H9 (cell line): ENCODE measurements around the gene TRAFD1. TPM values are rescaled to one million over a fixed set of nuclear protein-coding genes. Genes with fewer than 3 reads are reported as not detected.
A peak's percentile ranks its signal among the peaks of the same experiment; 100 is the strongest.

Source experiments
- DNase-seq: peaks from one replicate; pipeline ENCODE4 v3.0.0-alpha.2; 2017
- H2AFZ ChIP-seq: one replicate; pipeline ENCODE4 v1.6.1; 2013; ENCODE audit warnings: mild to moderate bottlenecking, low read length, control low read depth, moderate library complexity
- H2AK5ac ChIP-seq: 2 replicates; pipeline ENCODE4 v1.6.1; 2013; ENCODE audit warnings: low read length, control low read depth, mixed read lengths; ENCODE audit not compliant: insufficient read length
- H2BK120ac ChIP-seq: one replicate; pipeline ENCODE4 v1.6.1; 2013; ENCODE audit warnings: low read depth, mild to moderate bottlenecking, low read length, control low read depth, inconsistent platforms; ENCODE audit not compliant: poor library complexity, severe bottlenecking
- H2BK12ac ChIP-seq: 2 replicates; pipeline ENCODE4 v1.6.1; 2013; ENCODE audit warnings: low read length, control low read depth, mixed read lengths, low read depth; ENCODE audit not compliant: insufficient read length
- H2BK15ac ChIP-seq: 2 replicates; pipeline ENCODE4 v1.6.1; 2013; ENCODE audit warnings: low read depth, low read length, control low read depth
- H2BK20ac ChIP-seq: one replicate; pipeline ENCODE4 v1.6.1; 2013; ENCODE audit warnings: low read depth, mild to moderate bottlenecking, low read length, control low read depth, inconsistent platforms; ENCODE audit not compliant: poor library complexity, severe bottlenecking
- H2BK5ac ChIP-seq: 2 replicates; pipeline ENCODE4 v1.6.1; 2013; ENCODE audit warnings: low read length, control low read depth, mixed read lengths; ENCODE audit not compliant: insufficient read length
- H3K14ac ChIP-seq: 2 replicates; pipeline ENCODE4 v1.6.1; 2013; ENCODE audit warnings: low read length, control low read depth; ENCODE audit not compliant: insufficient read depth
- H3K18ac ChIP-seq: 2 replicates; pipeline ENCODE4 v1.6.1; 2013; ENCODE audit warnings: low read depth, mild to moderate bottlenecking, mixed read lengths, low read length, control low read depth; ENCODE audit not compliant: insufficient read length
- H3K23ac ChIP-seq: 2 replicates; pipeline ENCODE4 v1.6.1; 2013; ENCODE audit warnings: low read length, control low read depth, mixed read lengths, low read depth; ENCODE audit not compliant: insufficient read length
- H3K23me2 ChIP-seq: 2 replicates; pipeline ENCODE4 v1.6.1; 2013; ENCODE audit warnings: low read depth, mild to moderate bottlenecking, mixed read lengths, low read length, control low read depth; ENCODE audit not compliant: insufficient read length, poor library complexity, severe bottlenecking
- H3K27ac ChIP-seq: 2 replicates; pipeline ENCODE4 v1.5.1; 2013; ENCODE audit warnings: low read length, control low read depth, mixed read lengths, low read depth; ENCODE audit not compliant: insufficient read length
- H3K27me3 ChIP-seq: 2 replicates; pipeline ENCODE4 v1.6.1; 2013; ENCODE audit warnings: low read length, control low read depth, inconsistent platforms; ENCODE audit not compliant: insufficient read depth
- H3K4ac ChIP-seq: 2 replicates; pipeline ENCODE4 v1.6.1; 2013; ENCODE audit warnings: low read depth, mild to moderate bottlenecking, control low read depth, inconsistent platforms, low read length, moderate library complexity
- H3K4me1 ChIP-seq: 2 replicates; pipeline ENCODE4 v1.6.1; 2013; ENCODE audit warnings: low read length, control low read depth, inconsistent platforms; ENCODE audit not compliant: insufficient read depth
- H3K4me2 ChIP-seq: 2 replicates; pipeline ENCODE4 v1.6.1; 2013; ENCODE audit warnings: low read length, control low read depth, mixed read lengths; ENCODE audit not compliant: insufficient read length, insufficient read depth
- H3K56ac ChIP-seq: 2 replicates; pipeline ENCODE4 v1.6.1; 2013; ENCODE audit warnings: low read depth, mild to moderate bottlenecking, mixed read lengths, low read length, control low read depth; ENCODE audit not compliant: insufficient read length
- H3K79me1 ChIP-seq: 2 replicates; pipeline ENCODE4 v1.6.1; 2013; ENCODE audit warnings: low read depth, mild to moderate bottlenecking, moderate library complexity, low read length, control low read depth, inconsistent platforms; ENCODE audit not compliant: insufficient read depth, poor library complexity, severe bottlenecking
- H3K79me2 ChIP-seq: 2 replicates; pipeline ENCODE4 v1.6.1; 2013; ENCODE audit warnings: low read length, control low read depth, inconsistent platforms; ENCODE audit not compliant: insufficient read depth
- H3K9ac ChIP-seq: 2 replicates; pipeline ENCODE4 v1.6.1; 2013; ENCODE audit warnings: low read length, control low read depth, mixed read lengths; ENCODE audit not compliant: insufficient read length; ENCODE audit errors: extremely low read depth
- H3K9me3 ChIP-seq: one replicate; pipeline ENCODE4 v1.6.1; 2013; ENCODE audit warnings: low read depth, low read length, inconsistent platforms; ENCODE audit not compliant: control insufficient read depth
- H3T11ph ChIP-seq: one replicate; pipeline ENCODE4 v1.6.1; 2013; ENCODE audit warnings: mild to moderate bottlenecking, low read length, control low read depth, inconsistent platforms
- H4K20me1 ChIP-seq: one replicate; pipeline ENCODE4 v1.6.1; 2013; ENCODE audit not compliant: control insufficient read depth, insufficient read length, insufficient read depth
- H4K5ac ChIP-seq: 2 replicates; pipeline ENCODE4 v1.6.1; 2013; ENCODE audit warnings: low read depth, mild to moderate bottlenecking, mixed read lengths, low read length, control low read depth; ENCODE audit not compliant: insufficient read length
- H4K8ac ChIP-seq: replicated peaks from 2 replicates; pipeline ENCODE4 v1.6.1; 2013; ENCODE audit warnings: low read length, control low read depth, mixed read lengths, low read depth; ENCODE audit not compliant: insufficient read length
- H4K91ac ChIP-seq: 2 replicates; pipeline ENCODE4 v1.6.1; 2013; ENCODE audit warnings: low read depth, mild to moderate bottlenecking, moderate library complexity, mixed read lengths, low read length, control low read depth; ENCODE audit not compliant: insufficient read length
- H3K27ac Mint-ChIP-seq, 3 experiments: 2 replicates in 2 of 3; 3 replicates in 1 of 3; pipeline ENCODE4 v1.8.0; 2020 to 2021; ENCODE audit warnings: mixed read lengths in 3 of 3, mild to moderate bottlenecking in 1 of 3, moderate library complexity in 1 of 3
- H3K27me3 Mint-ChIP-seq: 2 replicates; pipeline ENCODE4 v1.8.0; 2021; ENCODE audit warnings: low read depth, mild to moderate bottlenecking, moderate library complexity, mixed read lengths
- H3K36me3 Mint-ChIP-seq, 3 experiments: 2 replicates in 2 of 3; 3 replicates in 1 of 3; pipeline ENCODE4 v1.8.0; 2020 to 2021; ENCODE audit warnings: low read depth in 3 of 3, mixed read lengths in 3 of 3; ENCODE audit not compliant: insufficient read depth in 1 of 3
- H3K4me1 Mint-ChIP-seq, 2 experiments: 2 replicates each; pipeline ENCODE4 v1.8.0; 2020; ENCODE audit warnings: mixed read lengths in 2 of 2
- H3K4me3 Mint-ChIP-seq, 2 experiments: 2 replicates in 1 of 2; 3 replicates in 1 of 2; pipeline ENCODE4 v1.8.0; 2020 to 2021; ENCODE audit warnings: mild to moderate bottlenecking in 2 of 2, mixed read lengths in 2 of 2, moderate library complexity in 1 of 2
- H3K9me3 Mint-ChIP-seq, 2 experiments: 2 replicates in 1 of 2; 3 replicates in 1 of 2; pipeline ENCODE4 v1.8.0; 2020; ENCODE audit warnings: mild to moderate bottlenecking in 2 of 2, mixed read lengths in 2 of 2, moderate library complexity in 1 of 2
- CTCF ChIP-seq: fragments of 200-600 bp; sonication (generic); conservative IDR thresholded peaks from 3 replicates; pipeline ENCODE4 v1.8.0; 2021; ENCODE audit warnings: antibody characterized with exemption, mild to moderate bottlenecking
- WGBS: extraction: QIAGEN DNeasy Blood & Tissue Kit; methylation state at CpG from one replicate; pipeline ENCODE4 v1.1.7; 2013; ENCODE audit warnings: missing lambda C conversion rate, low lambda C conversion rate, mixed read lengths; ENCODE audit not compliant: insufficient read length; ENCODE audit errors: extremely low coverage; 5-methylcytosine and 5-hydroxymethylcytosine counted together
- total RNA-seq: library from RNA; stranded (reverse); gene quantifications from 2 replicates; pipeline ENCODE4 v1.2.1, GENCODE V29; 2021

Gene TRAFD1
- total RNA-seq, 1 experiment from 2014 or later, result 32.0 TPM

- H2AFZ ChIP-seq, result no peak overlapping the region
- Mint-ChIP-seq H3K4me3 (no peak overlapping the region), H3K4me1 (peaks cover 37 to 43% of the 10 kb centered on the region in 2 experiments), H3K27ac (peak overlapping the region; percentile 22 to 71 (median 60); a peak in 5 of 7 replicates), H3K36me3 (peaks cover 0 to 2% (median 0%) of the 10 kb centered on the region in 3 experiments; a peak in 1 of 7 replicates), H3K9me3 (no peaks in the 10 kb centered on the region), H3K27me3 (no peaks in the 10 kb centered on the region)
- H3K9me3 ChIP-seq, result no peaks in the 10 kb centered on the region
- no peak overlapping the region for H4K91ac ChIP-seq
- no peak overlapping the region for H2AK5ac ChIP-seq
- no peak overlapping the region for H3K27ac ChIP-seq
- H2BK12ac ChIP-seq, result no peak overlapping the region
- H3K27me3 ChIP-seq, result no peaks in the 10 kb centered on the region
- no peak overlapping the region for H2BK5ac ChIP-seq
- no peak overlapping the region for H2BK20ac ChIP-seq
- no peak overlapping the region for H3K4me2 ChIP-seq
- peaks cover 14% of the 10 kb centered on the region for H3K79me2 ChIP-seq
- H4K8ac ChIP-seq, result no peak overlapping the region
- WGBS, result no CpG with 5 or more reads among the region's 5 CpGs
- H3K14ac ChIP-seq, result no peak overlapping the region
- no peak overlapping the region for H3K56ac ChIP-seq
- H3K79me1 ChIP-seq, result no peaks in the 10 kb centered on the region
- TF ChIP-seq CTCF, result no peak
- H3K23me2 ChIP-seq, result peaks cover 11% of the 10 kb centered on the region
- H4K5ac ChIP-seq, result no peak overlapping the region
- no peaks in the 10 kb centered on the region for H4K20me1 ChIP-seq
- no peak overlapping the region for H3K23ac ChIP-seq
- no peak overlapping the region for H3K4ac ChIP-seq
- H2BK120ac ChIP-seq, result no peak overlapping the region
- no peak overlapping the region for H3T11ph ChIP-seq
- H3K4me1 ChIP-seq, result no peaks in the 10 kb centered on the region; the same call in 1 of the 2 replicates
- H3K9ac ChIP-seq, result no peak overlapping the region
- no peak overlapping the region for H2BK15ac ChIP-seq
- H3K18ac ChIP-seq, result no peak overlapping the region
- no peak for DNase-seq
These were observed 13.4 kb upstream of the TRAFD1 start for GRCh38 chr12:112111931-112112330.
